WTC11 (cell line): ENCODE data around the gene TBC1D14. TPM values are rescaled to one million over a fixed set of nuclear protein-coding genes. Genes with fewer than 3 reads are reported as not detected.

Experiments used
- ATAC-seq: fragments of 200-7000 bp; cut with Tn5 transposase; 2 replicates; pipeline ENCODE4 v1.10.0; 2021; ENCODE audit warnings: mild to moderate bottlenecking, moderate library complexity
- CTCF ChIA-PET: fragments of 300-600 bp; sonication (Branson Sonifier 250); formaldehyde crosslinking; loops from one replicate; lab custom pipeline; 2021; ENCODE audit warnings: antibody characterized with exemption; lab: Charles Lee
- POLR2A ChIA-PET: fragments of 350-600 bp; sonication (Branson Sonifier 250); formaldehyde crosslinking; loops from one replicate; lab custom pipeline; 2021; ENCODE audit warnings: antibody characterized with exemption; lab: Charles Lee
- DNase-seq: peaks from one replicate; pipeline ENCODE4 v3.0.0; 2021; ENCODE audit warnings: low spot score
- H3K27ac Mint-ChIP-seq: 2 replicates; pipeline ENCODE4 v1.8.0; 2021; ENCODE audit warnings: mixed read lengths
- H3K27me3 Mint-ChIP-seq: 2 replicates; pipeline ENCODE4 v1.8.0; 2021; ENCODE audit warnings: low read depth, mild to moderate bottlenecking, moderate library complexity, mixed read lengths
- H3K36me3 Mint-ChIP-seq: 2 replicates; pipeline ENCODE4 v1.8.0; 2021; ENCODE audit warnings: mixed read lengths
- H3K4me1 Mint-ChIP-seq: 2 replicates; pipeline ENCODE4 v1.8.0; 2022; ENCODE audit warnings: mixed read lengths
- H3K4me3 Mint-ChIP-seq: 2 replicates; pipeline ENCODE4 v1.8.0; 2021; ENCODE audit warnings: mild to moderate bottlenecking, moderate library complexity, mixed read lengths
- H3K9me3 Mint-ChIP-seq: 2 replicates; pipeline ENCODE4 v1.8.0; 2021; ENCODE audit warnings: mixed read lengths
- CBFB ChIP-seq: sonication (generic); formaldehyde crosslinking; IDR thresholded peaks from 2 replicates; pipeline ENCODE4 v1.8.1; 2022; ENCODE audit warnings: mild to moderate bottlenecking, low read depth, missing genetic modification reagents
- ELF4 ChIP-seq: sonication (generic); formaldehyde crosslinking; IDR thresholded peaks from 2 replicates; pipeline ENCODE4 v1.8.1; 2022; ENCODE audit warnings: low read depth, mild to moderate bottlenecking, moderate library complexity, missing genetic modification reagents
- GABPB1 ChIP-seq: sonication (generic); formaldehyde crosslinking; IDR thresholded peaks from 2 replicates; pipeline ENCODE4 v1.8.1; 2023; ENCODE audit warnings: mild to moderate bottlenecking, missing genetic modification reagents
- GTF2I ChIP-seq: fragments of 250-450 bp; sonication (Bioruptor Pico); conservative IDR thresholded peaks from 2 replicates; pipeline ENCODE4 v1.4.0; 2021; ENCODE audit warnings: mild to moderate bottlenecking
- KAT7 ChIP-seq: sonication (generic); formaldehyde crosslinking; IDR thresholded peaks from 2 replicates; pipeline ENCODE4 v1.8.1; 2023; ENCODE audit warnings: missing genetic modification reagents, mild to moderate bottlenecking, borderline replicate concordance
- MYBL2 ChIP-seq: sonication (generic); formaldehyde crosslinking; IDR thresholded peaks from 2 replicates; pipeline ENCODE4 v1.8.1; 2023; ENCODE audit warnings: mild to moderate bottlenecking, moderate library complexity, missing genetic modification reagents
- NFE2L1 ChIP-seq: sonication (generic); formaldehyde crosslinking; IDR thresholded peaks from 2 replicates; pipeline ENCODE4 v1.8.1; 2023; ENCODE audit warnings: missing genetic modification reagents
- NR1H2 ChIP-seq: sonication (generic); formaldehyde crosslinking; IDR thresholded peaks from 2 replicates; pipeline ENCODE4 v1.9.0; 2021; ENCODE audit warnings: mild to moderate bottlenecking, moderate library complexity, missing genetic modification reagents
- RORB ChIP-seq: fragments of 250-450 bp; sonication (Bioruptor Pico); IDR thresholded peaks from 2 replicates; pipeline ENCODE4 v1.9.0; 2021; ENCODE audit warnings: mild to moderate bottlenecking
- ZNF121 ChIP-seq: sonication (generic); formaldehyde crosslinking; IDR thresholded peaks from 2 replicates; pipeline ENCODE4 v1.8.0; 2023; ENCODE audit warnings: missing genetic modification reagents
- ZNF138 ChIP-seq: sonication (generic); formaldehyde crosslinking; conservative IDR thresholded peaks from 2 replicates; pipeline ENCODE4 v1.8.1; 2022; ENCODE audit warnings: mild to moderate bottlenecking, moderate library complexity, missing genetic modification reagents
- ZNF263 ChIP-seq: sonication (generic); formaldehyde crosslinking; IDR thresholded peaks from 2 replicates; pipeline ENCODE4 v1.8.1; 2022; ENCODE audit warnings: low read depth, mild to moderate bottlenecking, moderate library complexity, missing genetic modification reagents
- ZNF416 ChIP-seq: fragments of 250-450 bp; sonication (Bioruptor Pico); IDR thresholded peaks from 2 replicates; pipeline ENCODE4 v1.9.0; 2021; ENCODE audit warnings: mild to moderate bottlenecking, inconsistent platforms
- total RNA-seq: library from RNA; stranded (reverse); gene quantifications from 3 replicates; pipeline ENCODE4 v1.2.3, GENCODE V29; 2021
- TF ChIP-seq, protein P1 (sequence below): sonication (generic); formaldehyde crosslinking; IDR thresholded peaks from 2 replicates; pipeline ENCODE4 v1.8.1; 2023; ENCODE audit warnings: mild to moderate bottlenecking, missing genetic modification reagents, moderate library complexity
- TF ChIP-seq, protein P2 (sequence below): sonication (generic); formaldehyde crosslinking; IDR thresholded peaks from 2 replicates; pipeline ENCODE4 v1.8.0; 2023; ENCODE audit warnings: missing genetic modification reagents, mild to moderate bottlenecking, borderline replicate concordance
- TF ChIP-seq, protein P3 (sequence below): fragments of 250-450 bp; sonication (Bioruptor Pico); IDR thresholded peaks from 2 replicates; pipeline ENCODE4 v2.1.2; 2022; ENCODE audit warnings: mild to moderate bottlenecking, moderate library complexity
- TF ChIP-seq, protein P4 (sequence below): sonication (generic); formaldehyde crosslinking; conservative IDR thresholded peaks from 2 replicates; pipeline ENCODE4 v1.8.1; 2023; ENCODE audit warnings: mild to moderate bottlenecking, low read depth, missing genetic modification reagents, moderate library complexity
- TF ChIP-seq, protein P5 (sequence below): sonication (generic); formaldehyde crosslinking; IDR thresholded peaks from 2 replicates; pipeline ENCODE4 v1.8.1; 2022; ENCODE audit warnings: missing genetic modification reagents, borderline replicate concordance

The TBC1D14 gene
- total RNA-seq, 1 experiment from 2014 or later, result 45.1 TPM

DNA sequence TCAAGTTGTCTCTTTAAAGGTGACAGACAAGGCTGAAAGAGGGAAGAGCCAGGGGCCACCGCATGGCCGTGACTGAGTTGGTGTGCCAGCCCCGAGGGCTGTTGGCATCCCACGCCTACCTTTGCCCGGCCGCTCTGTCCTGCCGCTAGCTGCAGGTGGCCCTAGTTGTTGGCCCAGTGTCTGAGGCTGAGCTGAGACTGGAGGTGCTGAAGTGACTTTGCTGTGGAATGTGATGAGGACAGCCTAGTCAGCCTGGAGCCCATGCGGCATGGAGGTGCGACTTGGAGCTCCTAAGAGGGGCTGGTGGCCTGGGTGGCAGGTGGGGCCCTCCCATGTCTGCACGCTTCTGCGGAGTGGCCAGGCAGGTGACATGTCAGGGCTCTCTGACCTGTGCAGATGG lies 140.1 kb downstream of the TBC1D14 start:
- ChIA-PET CTCF (interaction anchor here (1.4 to 1.9 kb wide), 3 partner anchors 17 to 21 kb away, joined by 3 to 5 read pairs (median 4); partner anchors contain the start of gene GRPEL1), POLR2A (no interaction called here)
- DNase-seq, result no peak
- H3K27ac Mint-ChIP-seq, result no peak overlapping the region; the same call in 1 of the 2 replicates
- TF ChIP-seq ELF4 (CRISPR knock-in tag) (no peak), GTF2I (CRISPR knock-in tag) (no peak), ZNF138 (CRISPR knock-in tag) (no peak), GABPB1 (CRISPR knock-in tag) (no peak), KAT7 (CRISPR knock-in tag) (no peak), ZNF263 (no peak), RORB (CRISPR knock-in tag) (no peak), CBFB (no peak)
- TF ChIP-seq, protein P1, sequence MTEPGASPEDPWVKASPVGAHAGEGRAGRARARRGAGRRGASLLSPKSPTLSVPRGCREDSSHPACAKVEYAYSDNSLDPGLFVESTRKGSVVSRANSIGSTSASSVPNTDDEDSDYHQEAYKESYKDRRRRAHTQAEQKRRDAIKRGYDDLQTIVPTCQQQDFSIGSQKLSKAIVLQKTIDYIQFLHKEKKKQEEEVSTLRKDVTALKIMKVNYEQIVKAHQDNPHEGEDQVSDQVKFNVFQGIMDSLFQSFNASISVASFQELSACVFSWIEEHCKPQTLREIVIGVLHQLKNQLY (CRISPR knock-in tag), result no peak
- TF ChIP-seq, protein P2, sequence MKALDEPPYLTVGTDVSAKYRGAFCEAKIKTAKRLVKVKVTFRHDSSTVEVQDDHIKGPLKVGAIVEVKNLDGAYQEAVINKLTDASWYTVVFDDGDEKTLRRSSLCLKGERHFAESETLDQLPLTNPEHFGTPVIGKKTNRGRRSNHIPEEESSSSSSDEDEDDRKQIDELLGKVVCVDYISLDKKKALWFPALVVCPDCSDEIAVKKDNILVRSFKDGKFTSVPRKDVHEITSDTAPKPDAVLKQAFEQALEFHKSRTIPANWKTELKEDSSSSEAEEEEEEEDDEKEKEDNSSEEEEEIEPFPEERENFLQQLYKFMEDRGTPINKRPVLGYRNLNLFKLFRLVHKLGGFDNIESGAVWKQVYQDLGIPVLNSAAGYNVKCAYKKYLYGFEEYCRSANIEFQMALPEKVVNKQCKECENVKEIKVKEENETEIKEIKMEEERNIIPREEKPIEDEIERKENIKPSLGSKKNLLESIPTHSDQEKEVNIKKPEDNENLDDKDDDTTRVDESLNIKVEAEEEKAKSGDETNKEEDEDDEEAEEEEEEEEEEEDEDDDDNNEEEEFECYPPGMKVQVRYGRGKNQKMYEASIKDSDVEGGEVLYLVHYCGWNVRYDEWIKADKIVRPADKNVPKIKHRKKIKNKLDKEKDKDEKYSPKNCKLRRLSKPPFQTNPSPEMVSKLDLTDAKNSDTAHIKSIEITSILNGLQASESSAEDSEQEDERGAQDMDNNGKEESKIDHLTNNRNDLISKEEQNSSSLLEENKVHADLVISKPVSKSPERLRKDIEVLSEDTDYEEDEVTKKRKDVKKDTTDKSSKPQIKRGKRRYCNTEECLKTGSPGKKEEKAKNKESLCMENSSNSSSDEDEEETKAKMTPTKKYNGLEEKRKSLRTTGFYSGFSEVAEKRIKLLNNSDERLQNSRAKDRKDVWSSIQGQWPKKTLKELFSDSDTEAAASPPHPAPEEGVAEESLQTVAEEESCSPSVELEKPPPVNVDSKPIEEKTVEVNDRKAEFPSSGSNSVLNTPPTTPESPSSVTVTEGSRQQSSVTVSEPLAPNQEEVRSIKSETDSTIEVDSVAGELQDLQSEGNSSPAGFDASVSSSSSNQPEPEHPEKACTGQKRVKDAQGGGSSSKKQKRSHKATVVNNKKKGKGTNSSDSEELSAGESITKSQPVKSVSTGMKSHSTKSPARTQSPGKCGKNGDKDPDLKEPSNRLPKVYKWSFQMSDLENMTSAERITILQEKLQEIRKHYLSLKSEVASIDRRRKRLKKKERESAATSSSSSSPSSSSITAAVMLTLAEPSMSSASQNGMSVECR (CRISPR knock-in tag), result no peak
- TF ChIP-seq, protein P3, sequence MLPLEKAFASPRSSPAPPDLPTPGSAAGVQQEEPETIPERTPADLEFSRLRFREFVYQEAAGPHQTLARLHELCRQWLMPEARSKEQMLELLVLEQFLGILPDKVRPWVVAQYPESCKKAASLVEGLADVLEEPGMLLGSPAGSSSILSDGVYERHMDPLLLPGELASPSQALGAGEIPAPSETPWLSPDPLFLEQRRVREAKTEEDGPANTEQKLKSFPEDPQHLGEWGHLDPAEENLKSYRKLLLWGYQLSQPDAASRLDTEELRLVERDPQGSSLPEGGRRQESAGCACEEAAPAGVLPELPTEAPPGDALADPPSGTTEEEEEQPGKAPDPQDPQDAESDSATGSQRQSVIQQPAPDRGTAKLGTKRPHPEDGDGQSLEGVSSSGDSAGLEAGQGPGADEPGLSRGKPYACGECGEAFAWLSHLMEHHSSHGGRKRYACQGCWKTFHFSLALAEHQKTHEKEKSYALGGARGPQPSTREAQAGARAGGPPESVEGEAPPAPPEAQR (CRISPR knock-in tag), result no peak
- H3K4me1 Mint-ChIP-seq, result peaks cover 30% of the 10 kb centered on the region
- no peak for ATAC-seq
- H3K36me3 Mint-ChIP-seq, result peaks cover 7% of the 10 kb centered on the region
- H3K27me3 Mint-ChIP-seq, result no peaks in the 10 kb centered on the region
- no peaks in the 10 kb centered on the region for H3K9me3 Mint-ChIP-seq
- H3K4me3 Mint-ChIP-seq, result no peak overlapping the region

DNA sequence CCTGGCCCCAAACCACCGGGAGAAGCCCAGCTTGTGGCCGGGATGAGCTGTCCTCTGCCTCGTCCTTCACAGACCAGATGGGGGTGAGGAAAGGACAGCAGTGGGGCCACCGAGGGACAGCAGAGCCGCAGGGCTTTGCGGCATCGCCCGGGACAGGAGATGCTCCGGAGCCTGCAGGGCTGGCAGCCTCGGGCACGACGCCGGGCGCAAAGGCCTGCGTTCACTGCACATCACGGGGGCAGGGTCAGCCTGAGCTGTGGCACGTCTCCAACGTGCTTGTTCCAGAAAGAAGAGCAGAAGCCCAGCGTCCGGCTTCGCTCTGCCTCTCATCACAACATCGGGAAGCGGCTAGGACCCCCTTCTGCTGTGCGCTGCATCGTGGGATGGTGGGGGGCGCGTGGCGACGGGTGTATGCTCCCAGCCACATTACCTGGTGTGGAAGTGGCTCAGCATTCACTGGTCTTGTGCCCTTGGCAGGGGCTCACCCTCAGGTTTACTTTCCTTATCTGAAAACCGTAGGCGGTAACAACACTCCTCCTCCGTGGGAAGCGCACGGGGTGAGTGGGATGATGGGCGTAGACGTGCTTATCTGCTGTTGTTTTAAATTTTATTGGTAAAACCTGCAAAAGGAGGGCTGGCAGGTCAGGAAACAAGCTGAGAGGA lies 141.0 kb downstream of the TBC1D14 start:
- ATAC-seq (no peak), DNase-seq (no peak)
- H3K27me3 Mint-ChIP-seq, result no peaks in the 10 kb centered on the region
- no peak overlapping the region for H3K4me3 Mint-ChIP-seq
- H3K4me1 Mint-ChIP-seq, result peaks cover 22% of the 10 kb centered on the region
- H3K27ac Mint-ChIP-seq, result no peak overlapping the region
- ChIA-PET CTCF (interaction anchor here (1.4 to 1.9 kb wide), 4 partner anchors 8 to 20 kb away, joined by 3 to 6 read pairs (median 4); partner anchors contain the start of genes GRPEL1 and TADA2B), POLR2A (interaction anchor here (0.5 kb wide), 1 partner anchor 870 kb away, joined by 4 read pairs; no protein-coding TSS in a partner anchor)
- H3K9me3 Mint-ChIP-seq, result no peaks in the 10 kb centered on the region
- H3K36me3 Mint-ChIP-seq, result peaks cover 7% of the 10 kb centered on the region
- TF ChIP-seq MYBL2 (no peak), ZNF121 (CRISPR knock-in tag) (no peak), NR1H2 (CRISPR knock-in tag) (no peak), ZNF416 (no peak), NFE2L1 (CRISPR knock-in tag) (no peak)
- TF ChIP-seq, protein P4, sequence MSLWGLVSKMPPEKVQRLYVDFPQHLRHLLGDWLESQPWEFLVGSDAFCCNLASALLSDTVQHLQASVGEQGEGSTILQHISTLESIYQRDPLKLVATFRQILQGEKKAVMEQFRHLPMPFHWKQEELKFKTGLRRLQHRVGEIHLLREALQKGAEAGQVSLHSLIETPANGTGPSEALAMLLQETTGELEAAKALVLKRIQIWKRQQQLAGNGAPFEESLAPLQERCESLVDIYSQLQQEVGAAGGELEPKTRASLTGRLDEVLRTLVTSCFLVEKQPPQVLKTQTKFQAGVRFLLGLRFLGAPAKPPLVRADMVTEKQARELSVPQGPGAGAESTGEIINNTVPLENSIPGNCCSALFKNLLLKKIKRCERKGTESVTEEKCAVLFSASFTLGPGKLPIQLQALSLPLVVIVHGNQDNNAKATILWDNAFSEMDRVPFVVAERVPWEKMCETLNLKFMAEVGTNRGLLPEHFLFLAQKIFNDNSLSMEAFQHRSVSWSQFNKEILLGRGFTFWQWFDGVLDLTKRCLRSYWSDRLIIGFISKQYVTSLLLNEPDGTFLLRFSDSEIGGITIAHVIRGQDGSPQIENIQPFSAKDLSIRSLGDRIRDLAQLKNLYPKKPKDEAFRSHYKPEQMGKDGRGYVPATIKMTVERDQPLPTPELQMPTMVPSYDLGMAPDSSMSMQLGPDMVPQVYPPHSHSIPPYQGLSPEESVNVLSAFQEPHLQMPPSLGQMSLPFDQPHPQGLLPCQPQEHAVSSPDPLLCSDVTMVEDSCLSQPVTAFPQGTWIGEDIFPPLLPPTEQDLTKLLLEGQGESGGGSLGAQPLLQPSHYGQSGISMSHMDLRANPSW (CRISPR knock-in tag), result no peak
- TF ChIP-seq, protein P5, sequence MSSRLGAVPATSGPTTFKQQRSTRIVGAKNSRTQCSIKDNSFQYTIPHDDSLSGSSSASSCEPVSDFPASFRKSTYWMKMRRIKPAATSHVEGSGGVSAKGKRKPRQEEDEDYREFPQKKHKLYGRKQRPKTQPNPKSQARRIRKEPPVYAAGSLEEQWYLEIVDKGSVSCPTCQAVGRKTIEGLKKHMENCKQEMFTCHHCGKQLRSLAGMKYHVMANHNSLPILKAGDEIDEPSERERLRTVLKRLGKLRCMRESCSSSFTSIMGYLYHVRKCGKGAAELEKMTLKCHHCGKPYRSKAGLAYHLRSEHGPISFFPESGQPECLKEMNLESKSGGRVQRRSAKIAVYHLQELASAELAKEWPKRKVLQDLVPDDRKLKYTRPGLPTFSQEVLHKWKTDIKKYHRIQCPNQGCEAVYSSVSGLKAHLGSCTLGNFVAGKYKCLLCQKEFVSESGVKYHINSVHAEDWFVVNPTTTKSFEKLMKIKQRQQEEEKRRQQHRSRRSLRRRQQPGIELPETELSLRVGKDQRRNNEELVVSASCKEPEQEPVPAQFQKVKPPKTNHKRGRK, result no peak
- TF ChIP-seq, all 79 proteins: peak for 0
